Endothelial cell (in vitro differentiated cells): Measurements from ENCODE around the gene LYRM2. TPM values are rescaled to one million over a fixed set of nuclear protein-coding genes. Genes with fewer than 3 reads are reported as not detected.

ENCODE experiments used
- DNase-seq: peaks from one replicate; pipeline ENCODE4 v3.0.0; 2021; ENCODE audit warnings: low spot score
- H3K27ac Mint-ChIP-seq: one replicate; pipeline ENCODE4 v1.8.0; 2021; ENCODE audit warnings: mixed read lengths, inconsistent platforms; ENCODE audit not compliant: unreplicated experiment
- H3K27me3 Mint-ChIP-seq: one replicate; pipeline ENCODE4 v1.8.0; 2021; ENCODE audit warnings: mild to moderate bottlenecking, moderate library complexity, mixed read lengths, inconsistent platforms; ENCODE audit not compliant: unreplicated experiment
- H3K36me3 Mint-ChIP-seq: one replicate; pipeline ENCODE4 v1.8.0; 2021; ENCODE audit warnings: mild to moderate bottlenecking, low read depth, mixed read lengths, inconsistent platforms; ENCODE audit not compliant: unreplicated experiment
- H3K4me1 Mint-ChIP-seq: one replicate; pipeline ENCODE4 v1.8.0; 2021; ENCODE audit warnings: mild to moderate bottlenecking, mixed read lengths, inconsistent platforms; ENCODE audit not compliant: unreplicated experiment
- H3K4me3 Mint-ChIP-seq: one replicate; pipeline ENCODE4 v1.8.0; 2021; ENCODE audit warnings: mild to moderate bottlenecking, mixed read lengths, inconsistent platforms; ENCODE audit not compliant: unreplicated experiment
- H3K9me3 Mint-ChIP-seq: one replicate; pipeline ENCODE4 v1.8.0; 2021; ENCODE audit warnings: mixed read lengths, inconsistent platforms; ENCODE audit not compliant: unreplicated experiment
- total RNA-seq: library from RNA; stranded (reverse); fragmentation: NEBNext Ultra II Directional; extraction: Animal tissue kit (Norgen Biotek cat#: 25700); gene quantifications from one replicate; pipeline ENCODE4 v1.2.1, GENCODE V29; 2021; ENCODE audit not compliant: unreplicated experiment
- TF ChIP-seq, protein P1 (sequence below): fragments of 200-600 bp; sonication (generic); IDR thresholded peaks from one replicate; pipeline ENCODE4 v1.5.0; 2021; ENCODE audit warnings: antibody characterized with exemption; ENCODE audit not compliant: unreplicated experiment

Gene LYRM2
- total RNA-seq, 1 donor from 2014 or later = 16.0 TPM

GRCh38 chr6:89599727-89600126 lies 38.8 kb downstream of the LYRM2 start:
- DNase-seq = no peak
- no peak overlapping the region for H3K4me3 Mint-ChIP-seq
- H3K27ac Mint-ChIP-seq = no peak overlapping the region
- peaks cover 20% of the 10 kb centered on the region for H3K36me3 Mint-ChIP-seq
- H3K9me3 Mint-ChIP-seq = no peaks in the 10 kb centered on the region
- no peaks in the 10 kb centered on the region for H3K27me3 Mint-ChIP-seq
- TF ChIP-seq, protein P1, sequence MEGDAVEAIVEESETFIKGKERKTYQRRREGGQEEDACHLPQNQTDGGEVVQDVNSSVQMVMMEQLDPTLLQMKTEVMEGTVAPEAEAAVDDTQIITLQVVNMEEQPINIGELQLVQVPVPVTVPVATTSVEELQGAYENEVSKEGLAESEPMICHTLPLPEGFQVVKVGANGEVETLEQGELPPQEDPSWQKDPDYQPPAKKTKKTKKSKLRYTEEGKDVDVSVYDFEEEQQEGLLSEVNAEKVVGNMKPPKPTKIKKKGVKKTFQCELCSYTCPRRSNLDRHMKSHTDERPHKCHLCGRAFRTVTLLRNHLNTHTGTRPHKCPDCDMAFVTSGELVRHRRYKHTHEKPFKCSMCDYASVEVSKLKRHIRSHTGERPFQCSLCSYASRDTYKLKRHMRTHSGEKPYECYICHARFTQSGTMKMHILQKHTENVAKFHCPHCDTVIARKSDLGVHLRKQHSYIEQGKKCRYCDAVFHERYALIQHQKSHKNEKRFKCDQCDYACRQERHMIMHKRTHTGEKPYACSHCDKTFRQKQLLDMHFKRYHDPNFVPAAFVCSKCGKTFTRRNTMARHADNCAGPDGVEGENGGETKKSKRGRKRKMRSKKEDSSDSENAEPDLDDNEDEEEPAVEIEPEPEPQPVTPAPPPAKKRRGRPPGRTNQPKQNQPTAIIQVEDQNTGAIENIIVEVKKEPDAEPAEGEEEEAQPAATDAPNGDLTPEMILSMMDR = no peak
- H3K4me1 Mint-ChIP-seq = peaks cover 11% of the 10 kb centered on the region

DNA sequence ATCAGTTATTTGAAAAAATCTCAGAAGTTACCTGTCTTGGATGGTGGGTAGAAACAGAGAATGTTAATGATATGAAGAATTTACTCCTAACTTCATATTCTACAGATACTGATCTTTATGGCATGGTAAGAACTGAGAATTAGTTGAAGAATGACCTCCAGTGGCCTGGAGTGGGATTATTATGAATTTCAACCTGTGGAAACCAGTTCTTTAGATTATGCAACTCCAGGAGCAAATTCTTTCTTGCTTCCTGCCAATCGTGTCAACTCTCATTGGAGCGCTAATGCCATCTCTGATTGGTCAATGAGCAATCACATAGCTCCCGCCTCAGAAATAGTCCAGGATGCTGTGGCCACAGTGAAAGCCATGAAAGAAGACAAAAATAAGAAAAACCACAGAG lies 40.6 kb downstream of the LYRM2 start:
- Mint-ChIP-seq H3K36me3 (peaks cover 23% of the 10 kb centered on the region), H3K4me1 (peaks cover 11% of the 10 kb centered on the region), H3K4me3 (no peak overlapping the region), H3K9me3 (no peaks in the 10 kb centered on the region), H3K27ac (no peak overlapping the region), H3K27me3 (no peaks in the 10 kb centered on the region)
- DNase-seq = no peak
- TF ChIP-seq, protein P1 = no peak

GRCh38 chr6:89597372-89597771 lies 41.2 kb downstream of the LYRM2 start:
- TF ChIP-seq, protein P1 = no peak
- DNase-seq = no peak
- H3K4me3 Mint-ChIP-seq = no peak overlapping the region
- H3K27me3 Mint-ChIP-seq = no peaks in the 10 kb centered on the region
- H3K4me1 Mint-ChIP-seq = peaks cover 11% of the 10 kb centered on the region
- no peaks in the 10 kb centered on the region for H3K9me3 Mint-ChIP-seq
- H3K27ac Mint-ChIP-seq = no peak overlapping the region
- peaks cover 24% of the 10 kb centered on the region for H3K36me3 Mint-ChIP-seq

GRCh38 chr6:89596484-89596883 lies 42.1 kb downstream of the LYRM2 start:
- Mint-ChIP-seq H3K36me3 (peaks cover 29% of the 10 kb centered on the region), H3K27me3 (no peaks in the 10 kb centered on the region), H3K4me1 (peaks cover 13% of the 10 kb centered on the region), H3K4me3 (no peak overlapping the region), H3K9me3 (no peaks in the 10 kb centered on the region), H3K27ac (no peak overlapping the region)
- TF ChIP-seq, protein P1 = no peak
- no peak for DNase-seq

DNA sequence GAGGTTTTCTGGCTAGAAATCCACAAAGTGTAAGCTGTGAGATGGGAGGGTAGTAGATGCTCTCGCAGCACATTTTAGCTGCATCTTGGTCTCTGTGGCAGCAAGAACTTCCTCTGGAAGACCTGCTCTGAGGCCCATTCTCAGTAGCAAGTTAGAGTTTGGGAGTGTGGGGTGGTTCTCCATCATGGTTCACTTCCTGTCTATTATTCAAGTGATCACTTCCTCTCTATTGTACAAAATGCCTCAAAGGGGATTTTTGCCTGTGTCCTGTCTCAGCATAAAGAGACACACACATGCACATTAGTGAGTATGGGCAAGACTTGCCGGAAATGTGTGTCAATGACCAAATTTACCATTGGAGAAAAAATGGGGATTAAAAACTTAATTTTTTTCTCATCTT lies 42.5 kb downstream of the LYRM2 start:
- TF ChIP-seq, protein P1 = no peak
- H3K4me3 Mint-ChIP-seq = no peak overlapping the region
- no peaks in the 10 kb centered on the region for H3K9me3 Mint-ChIP-seq
- no peaks in the 10 kb centered on the region for H3K27me3 Mint-ChIP-seq
- DNase-seq = no peak
- no peak overlapping the region for H3K27ac Mint-ChIP-seq
- peaks cover 29% of the 10 kb centered on the region for H3K36me3 Mint-ChIP-seq
- H3K4me1 Mint-ChIP-seq = peaks cover 14% of the 10 kb centered on the region
